Measurements from ENCODE around the gene PCDH1.

The PCDH1 gene

DNA sequence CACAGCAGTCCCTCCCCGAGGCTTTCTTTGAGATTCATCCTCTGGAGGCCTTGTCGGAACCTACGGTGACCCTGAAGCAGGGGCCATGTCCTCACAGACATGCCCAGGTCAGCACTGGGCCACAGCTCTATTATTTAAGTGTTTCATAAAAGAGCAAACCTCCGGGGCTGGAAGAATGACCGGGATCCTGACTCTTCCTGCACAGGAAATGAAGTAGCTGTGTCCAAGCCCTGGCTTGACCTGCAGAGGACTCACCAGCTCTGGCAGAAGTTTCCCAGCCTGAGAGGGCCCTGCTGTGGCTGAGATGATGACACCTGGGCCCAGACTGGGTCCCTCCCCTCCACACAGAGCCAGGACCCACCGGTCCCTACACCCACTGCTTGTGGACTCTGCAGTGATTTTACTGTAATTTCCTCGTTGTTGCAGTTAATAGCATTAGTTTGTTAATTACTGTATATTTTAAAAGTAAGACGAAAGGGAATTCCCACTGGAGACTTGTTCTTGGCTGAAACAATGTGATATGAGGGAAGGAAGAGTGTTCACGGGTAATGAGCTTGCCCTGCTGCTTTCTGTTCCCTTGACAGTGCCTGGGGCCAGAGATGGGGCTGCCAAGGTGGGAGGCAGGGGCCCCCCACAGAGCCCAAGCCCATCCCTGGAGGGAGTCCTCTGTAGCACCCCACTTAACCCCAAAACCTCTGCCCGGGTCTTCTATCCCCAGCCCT lies 72.2 kb downstream of the PCDH1 start:
- no peak for DNase-seq

DNA sequence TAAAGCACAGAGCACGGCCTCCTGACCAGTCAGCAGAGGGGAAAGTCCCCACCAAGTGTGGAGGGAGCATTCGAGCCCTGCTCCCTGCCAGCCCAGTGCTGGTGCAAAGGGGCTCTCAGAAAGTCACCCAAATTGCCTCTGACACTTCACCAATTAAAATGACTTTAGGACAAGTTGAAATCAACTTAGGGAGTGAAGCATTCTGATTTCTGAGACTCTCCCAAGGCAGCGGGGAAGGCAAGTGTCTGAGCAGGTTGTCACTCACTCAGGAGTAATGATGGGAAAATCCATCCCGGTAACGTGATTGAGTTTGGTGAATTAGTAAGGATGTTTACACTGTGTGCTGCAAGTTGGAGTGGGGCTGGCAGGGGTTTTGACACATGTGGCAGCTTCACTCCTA lies 73.7 kb downstream of the PCDH1 start:
- DNase-seq, result no peak

Measured in activated T-cell treated with anti-CD3 and anti-CD28 coated beads for 4 hours (primary cell).